ENCODE results near the gene SNX17.
A peak's percentile ranks its signal among the peaks of the same experiment; 100 is the strongest.

The SNX17 gene

GRCh38 chr2:27409321-27410073 lies 39.1 kb downstream of the SNX17 start, which contains the start of gene PPM1G:
Gene PPM1G (minus strand): TSS chr2:27409591. CDS start chr2:27409422, 169 bp downstream.
- peak within 1 kb of the TSS; percentile 95 for H3K4me3 ChIP-seq (replicated peaks; ENCODE audit: insufficient read depth, low read length)
- DNase-seq (ENCODE audit: low read depth in 1 of 2, low spot score in 1 of 2): peak; percentile 93 to 95
- TF ChIP-seq GABPA (IDR thresholded peaks at IDR 0.05; ENCODE audit: low read depth): peak; percentile 86
- TF ChIP-seq REST (IDR thresholded peaks at IDR 0.05; ENCODE audit: insufficient replicate concordance, low read depth): peak; percentile 72
- peak; percentile 97 for TF ChIP-seq POLR2AphosphoS5 (IDR thresholded peaks at IDR 0.05; ENCODE audit: low read depth)
- peak; percentile 54; the same call in 1 of the 2 replicates for TF ChIP-seq SPI1 (IDR thresholded peaks at IDR 0.05; ENCODE audit: borderline replicate concordance, low read depth)
- no peak for TF ChIP-seq CTCF (IDR thresholded peaks at IDR 0.05; ENCODE audit: insufficient read depth, low read length)
- no peaks in the 10 kb centered on the region for H3K27me3 ChIP-seq (ENCODE audit: insufficient read depth, poor library complexity, severe bottlenecking)
- peak within 1 kb of the TSS; percentile 90 for H3K27ac ChIP-seq (replicated peaks)

GRCh38 chr2:27412419-27413152 lies 42.2 kb downstream of the SNX17 start:
- no peak overlapping the region for H3K4me3 ChIP-seq (replicated peaks; ENCODE audit: insufficient read depth, low read length)
- TF ChIP-seq CTCF (IDR thresholded peaks at IDR 0.05; ENCODE audit: insufficient read depth, low read length): no peak
- no peak for TF ChIP-seq POLR2AphosphoS5 (IDR thresholded peaks at IDR 0.05; ENCODE audit: low read depth)
- no peak for TF ChIP-seq SPI1 (IDR thresholded peaks at IDR 0.05; ENCODE audit: borderline replicate concordance, low read depth)
- no peak for TF ChIP-seq REST (IDR thresholded peaks at IDR 0.05; ENCODE audit: insufficient replicate concordance, low read depth)
- TF ChIP-seq GABPA (IDR thresholded peaks at IDR 0.05; ENCODE audit: low read depth): no peak
- no peak overlapping the region for H3K27ac ChIP-seq (replicated peaks)
- DNase-seq (ENCODE audit: low read depth in 1 of 2, low spot score in 1 of 2): no peak
- H3K27me3 ChIP-seq (ENCODE audit: insufficient read depth, poor library complexity, severe bottlenecking): no peaks in the 10 kb centered on the region

GRCh38 chr2:27416151-27416550 lies 45.7 kb downstream of the SNX17 start:
- TF ChIP-seq CTCF (IDR thresholded peaks at IDR 0.05; ENCODE audit: insufficient read depth, low read length) (no peak), SPI1 (IDR thresholded peaks at IDR 0.05; ENCODE audit: borderline replicate concordance, low read depth) (no peak), GABPA (IDR thresholded peaks at IDR 0.05; ENCODE audit: low read depth) (no peak), REST (IDR thresholded peaks at IDR 0.05; ENCODE audit: insufficient replicate concordance, low read depth) (no peak), POLR2AphosphoS5 (IDR thresholded peaks at IDR 0.05; ENCODE audit: low read depth) (no peak)
- Histone ChIP-seq H3K27ac (replicated peaks) (no peak overlapping the region), H3K4me3 (replicated peaks; ENCODE audit: insufficient read depth, low read length) (no peak overlapping the region), H3K27me3 (ENCODE audit: insufficient read depth, poor library complexity, severe bottlenecking) (no peaks in the 10 kb centered on the region)
- no peak for DNase-seq (ENCODE audit: low read depth in 1 of 2, low spot score in 1 of 2)

Data from HL-60 (cell line).